ENCODE results near the gene SPATC1L. TPM values are rescaled to one million over a fixed set of nuclear protein-coding genes. Genes with fewer than 3 reads are reported as not detected.

Gene SPATC1L
- total RNA-seq, 2 donors from 2014 or later = 2.6 to 12.9 TPM

DNA sequence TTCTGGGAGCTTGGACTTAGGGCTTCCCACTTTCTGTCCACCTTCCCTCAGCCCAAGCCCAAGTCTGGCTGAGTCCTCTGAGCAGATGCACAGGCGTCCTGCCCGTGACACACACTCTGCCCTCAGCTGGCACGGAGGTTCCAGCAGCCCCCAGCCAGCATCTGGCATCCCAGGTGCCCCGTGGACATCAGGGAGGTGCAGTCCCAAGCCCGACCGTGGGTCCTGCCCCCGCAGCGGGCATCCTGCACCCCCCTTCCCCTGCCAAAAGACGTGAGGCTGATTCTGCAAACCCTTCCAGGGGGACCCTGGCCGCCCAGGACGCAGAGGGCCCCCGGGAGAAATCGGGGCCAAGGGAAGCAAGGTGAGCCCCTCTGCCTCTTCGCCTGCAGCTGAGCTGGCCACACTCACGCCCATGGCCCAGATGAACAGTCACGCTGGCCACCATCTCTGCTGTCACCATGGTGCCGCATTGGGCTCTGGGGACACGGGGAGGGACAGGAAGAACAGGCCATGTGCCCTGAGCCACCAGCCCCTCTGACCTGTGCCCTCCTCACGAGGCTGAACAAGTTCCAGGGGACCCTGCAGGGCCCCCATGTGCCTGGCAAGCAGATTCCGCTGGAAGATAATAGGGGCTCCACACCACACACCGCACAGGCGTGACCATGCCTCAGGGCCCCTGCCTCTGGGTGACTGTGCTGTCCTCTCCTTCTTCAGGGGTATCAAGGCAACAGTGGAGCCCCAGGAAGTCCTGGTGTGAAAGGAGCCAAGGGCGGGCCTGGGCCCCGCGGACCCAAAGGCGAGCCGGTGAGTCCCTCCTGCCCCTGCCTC, 65.7 kb downstream of the SPATC1L start:
- Mint-ChIP-seq H3K36me3 (ENCODE audit: insufficient read depth in 2 of 2) (no peaks in the 10 kb centered on the region), H3K4me1 (ENCODE audit: low read depth) (no peaks in the 10 kb centered on the region), H3K9me3 (peaks cover 0 to under 1% of the 10 kb centered on the region in 2 donors), H3K4me3 (no peak overlapping the region), H3K27me3 (ENCODE audit: low read depth) (no peaks in the 10 kb centered on the region), H3K27ac (no peak overlapping the region)
- DNase-seq (no peak), ATAC-seq (replicated peaks in 1 of 2) (no peak)

DNA sequence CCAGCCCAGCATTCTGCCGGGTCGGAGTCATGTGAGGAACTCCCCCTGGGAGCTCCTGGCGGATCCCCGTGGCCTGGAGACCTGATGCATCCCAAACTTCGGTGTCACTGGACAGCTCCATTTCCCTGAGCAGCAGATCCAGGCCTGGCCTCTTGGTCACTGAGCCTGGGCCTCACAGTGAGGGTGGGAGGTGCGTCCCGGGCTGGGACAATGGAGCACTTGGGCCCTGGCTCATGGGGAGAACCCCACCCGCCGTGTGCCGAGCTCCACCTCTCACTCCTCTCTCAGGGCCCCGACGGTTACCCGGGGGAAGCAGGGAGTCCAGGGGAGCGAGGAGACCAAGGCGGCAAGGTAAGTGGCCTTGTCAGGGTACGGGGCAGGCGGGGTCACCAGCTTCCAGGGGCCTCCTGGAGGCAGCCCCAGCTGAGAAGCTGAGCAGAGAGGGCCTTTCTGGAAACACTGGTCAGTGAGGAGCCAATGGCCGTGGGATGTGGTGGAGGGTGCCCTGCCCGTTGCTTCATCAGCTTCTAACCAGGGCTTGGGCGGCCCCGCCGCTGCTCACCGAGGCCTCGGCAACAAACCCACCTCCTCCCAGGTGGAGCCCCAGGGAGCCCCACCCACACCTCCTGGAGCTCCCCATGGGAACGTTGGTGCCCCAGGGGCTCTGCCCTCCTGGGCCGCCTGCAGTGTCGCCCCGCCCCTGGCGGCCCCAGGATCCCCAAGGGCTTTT, 66.5 kb downstream of the SPATC1L start:
- H3K4me3 Mint-ChIP-seq = no peak overlapping the region
- H3K27me3 Mint-ChIP-seq (ENCODE audit: low read depth) = no peaks in the 10 kb centered on the region
- H3K4me1 Mint-ChIP-seq (ENCODE audit: low read depth) = no peaks in the 10 kb centered on the region
- no peak overlapping the region for H3K27ac Mint-ChIP-seq
- no peaks in the 10 kb centered on the region for H3K9me3 Mint-ChIP-seq
- ATAC-seq (replicated peaks in 1 of 2) (no peak), DNase-seq (no peak)
- no peaks in the 10 kb centered on the region for H3K36me3 Mint-ChIP-seq (ENCODE audit: insufficient read depth in 2 of 2)

DNA sequence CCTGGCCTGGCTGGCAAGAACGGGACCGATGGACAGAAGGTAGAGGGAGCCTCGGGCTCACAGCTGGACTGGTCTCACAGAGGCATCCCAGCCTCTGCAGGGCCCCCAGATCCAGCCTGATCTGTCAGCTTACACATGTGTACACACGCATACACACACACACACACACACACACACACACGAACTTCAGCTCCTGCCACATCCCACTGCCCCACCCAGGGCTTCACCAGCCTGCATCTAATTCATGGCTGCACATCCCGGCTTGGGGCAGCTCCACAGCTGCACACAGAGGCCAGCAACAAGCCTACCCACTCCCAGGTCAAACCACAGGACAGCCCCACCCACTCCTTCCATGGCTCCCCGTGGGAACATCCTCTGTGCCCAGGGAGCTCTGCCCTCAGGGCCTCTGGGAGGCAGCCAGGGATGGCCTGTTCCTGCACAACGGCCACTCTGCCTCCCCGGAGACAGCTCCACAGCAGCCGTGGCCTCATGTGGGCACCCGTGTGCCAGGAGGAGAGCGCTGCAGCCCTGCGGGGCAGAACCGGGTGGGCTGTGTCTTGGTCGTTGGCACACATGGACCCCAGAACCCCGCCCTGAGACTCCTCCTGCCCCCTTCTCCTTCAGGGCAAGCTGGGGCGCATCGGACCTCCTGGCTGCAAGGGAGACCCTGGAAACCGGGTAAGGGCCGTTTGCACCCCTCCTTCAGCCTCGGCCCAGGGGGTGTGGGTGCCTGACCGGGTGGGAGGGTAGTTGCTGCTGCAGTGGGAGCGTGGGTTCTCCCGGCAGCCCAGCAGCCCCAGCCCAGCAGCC, 67.3 kb downstream of the SPATC1L start:
- no peak for ATAC-seq (replicated peaks in 1 of 2)
- no peak for DNase-seq
- H3K36me3 Mint-ChIP-seq (ENCODE audit: insufficient read depth in 2 of 2) = no peaks in the 10 kb centered on the region
- H3K4me3 Mint-ChIP-seq = no peak overlapping the region
- H3K4me1 Mint-ChIP-seq (ENCODE audit: low read depth) = no peaks in the 10 kb centered on the region
- H3K27me3 Mint-ChIP-seq (ENCODE audit: low read depth) = no peaks in the 10 kb centered on the region
- H3K9me3 Mint-ChIP-seq = no peaks in the 10 kb centered on the region
- no peak overlapping the region for H3K27ac Mint-ChIP-seq

DNA sequence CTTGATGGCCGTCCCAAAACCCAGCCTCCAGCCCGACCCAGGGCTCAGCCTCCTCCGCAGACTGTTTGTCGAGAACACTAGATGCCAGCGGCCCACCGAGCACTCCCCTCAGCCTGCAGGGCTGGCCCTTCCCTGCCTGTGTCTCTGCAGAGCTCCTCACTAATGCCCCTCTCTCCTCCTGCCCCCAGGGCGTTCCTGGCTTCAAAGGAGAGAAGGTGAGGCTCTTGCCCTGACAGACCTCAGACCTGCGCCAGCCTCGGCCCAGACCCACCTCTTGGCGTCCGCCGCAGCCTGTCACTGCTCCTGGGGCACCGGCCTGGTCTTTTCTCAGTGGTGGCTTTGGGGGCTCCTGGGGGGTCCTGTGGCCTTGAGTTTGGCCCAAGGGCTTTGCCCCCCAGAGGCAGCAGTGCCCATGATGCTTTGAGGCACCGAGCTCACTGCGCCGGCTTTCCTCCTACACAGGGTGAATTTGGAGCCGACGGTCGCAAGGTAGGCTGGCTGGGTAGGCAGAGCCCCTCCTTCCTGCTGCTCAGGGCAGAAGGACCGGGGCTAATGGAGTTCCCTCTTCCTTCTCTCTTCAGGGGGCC, 68.0 kb downstream of the SPATC1L start:
- Mint-ChIP-seq H3K4me3 (no peak overlapping the region), H3K27ac (no peak overlapping the region), H3K27me3 (ENCODE audit: low read depth) (no peaks in the 10 kb centered on the region), H3K36me3 (ENCODE audit: insufficient read depth in 2 of 2) (no peaks in the 10 kb centered on the region), H3K4me1 (ENCODE audit: low read depth) (no peaks in the 10 kb centered on the region), H3K9me3 (no peaks in the 10 kb centered on the region)
- DNase-seq (no peak), ATAC-seq (replicated peaks in 1 of 2) (no peak)

DNA sequence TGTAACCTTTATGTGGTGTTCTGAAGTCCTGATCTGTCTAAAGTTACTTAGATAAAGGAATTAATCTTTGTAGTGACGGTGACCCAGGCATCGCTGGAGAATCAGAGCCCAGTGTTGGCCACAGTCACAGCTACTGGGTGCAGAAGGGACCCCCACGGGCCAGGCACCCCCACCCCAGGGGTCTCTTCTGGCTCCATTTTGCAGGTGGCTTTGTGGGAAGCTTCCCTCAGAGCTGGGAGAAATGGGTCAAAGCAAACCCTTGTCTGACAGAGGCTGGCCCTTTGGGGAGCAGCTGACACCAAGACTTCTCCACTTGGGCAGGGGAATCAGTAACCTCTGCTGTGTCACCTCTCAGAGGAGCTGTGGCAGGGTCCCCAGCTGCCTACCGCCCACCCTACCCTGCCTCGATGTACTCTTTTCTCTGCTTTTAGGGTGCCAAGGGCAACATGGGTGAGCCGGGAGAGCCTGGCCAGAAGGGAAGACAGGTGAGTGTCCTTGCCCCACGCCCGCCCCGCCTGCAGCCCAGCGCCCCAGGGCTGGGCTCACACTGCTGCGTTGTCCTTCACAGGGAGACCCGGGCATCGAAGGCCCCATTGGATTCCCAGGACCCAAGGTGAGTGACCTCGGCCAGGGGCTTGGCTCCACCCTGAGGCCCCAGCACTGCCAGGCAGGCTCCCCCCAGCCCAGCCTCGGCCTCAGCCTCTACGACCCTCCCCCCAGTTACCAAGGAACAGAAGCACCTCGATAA, 68.6 kb downstream of the SPATC1L start:
- H3K9me3 Mint-ChIP-seq = no peaks in the 10 kb centered on the region
- no peaks in the 10 kb centered on the region for H3K36me3 Mint-ChIP-seq (ENCODE audit: insufficient read depth in 2 of 2)
- no peak overlapping the region for H3K4me3 Mint-ChIP-seq
- H3K4me1 Mint-ChIP-seq (ENCODE audit: low read depth) = no peaks in the 10 kb centered on the region
- no peak overlapping the region for H3K27ac Mint-ChIP-seq
- no peaks in the 10 kb centered on the region for H3K27me3 Mint-ChIP-seq (ENCODE audit: low read depth)
- ATAC-seq (replicated peaks in 1 of 2) = no peak
- DNase-seq = no peak

DNA sequence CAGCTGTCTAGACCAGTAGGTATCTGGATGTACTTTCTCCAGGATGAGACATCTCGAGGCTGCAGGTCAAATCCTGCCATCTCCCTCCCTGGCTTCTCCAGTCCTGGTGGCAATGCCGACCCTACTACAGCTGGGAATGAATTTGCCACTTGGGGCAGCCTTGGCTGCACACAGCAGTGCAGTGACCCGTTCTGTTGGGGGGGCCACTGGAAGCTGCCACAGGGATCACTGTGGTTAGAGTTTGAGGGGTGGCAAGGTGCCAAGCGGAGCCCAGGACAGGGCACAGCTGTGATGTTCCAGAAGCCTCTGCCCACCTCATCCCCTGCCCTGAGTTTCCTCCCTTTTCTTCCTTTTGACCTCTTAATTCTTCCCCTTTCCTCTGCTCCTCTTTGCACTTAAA, 69.3 kb downstream of the SPATC1L start:
- H3K4me3 Mint-ChIP-seq = no peak overlapping the region
- H3K4me1 Mint-ChIP-seq (ENCODE audit: low read depth) = no peaks in the 10 kb centered on the region
- no peaks in the 10 kb centered on the region for H3K9me3 Mint-ChIP-seq
- no peak overlapping the region for H3K27ac Mint-ChIP-seq
- ATAC-seq (replicated peaks in 1 of 2) (no peak), DNase-seq (no peak)
- no peaks in the 10 kb centered on the region for H3K36me3 Mint-ChIP-seq (ENCODE audit: insufficient read depth in 2 of 2)
- no peaks in the 10 kb centered on the region for H3K27me3 Mint-ChIP-seq (ENCODE audit: low read depth)

DNA sequence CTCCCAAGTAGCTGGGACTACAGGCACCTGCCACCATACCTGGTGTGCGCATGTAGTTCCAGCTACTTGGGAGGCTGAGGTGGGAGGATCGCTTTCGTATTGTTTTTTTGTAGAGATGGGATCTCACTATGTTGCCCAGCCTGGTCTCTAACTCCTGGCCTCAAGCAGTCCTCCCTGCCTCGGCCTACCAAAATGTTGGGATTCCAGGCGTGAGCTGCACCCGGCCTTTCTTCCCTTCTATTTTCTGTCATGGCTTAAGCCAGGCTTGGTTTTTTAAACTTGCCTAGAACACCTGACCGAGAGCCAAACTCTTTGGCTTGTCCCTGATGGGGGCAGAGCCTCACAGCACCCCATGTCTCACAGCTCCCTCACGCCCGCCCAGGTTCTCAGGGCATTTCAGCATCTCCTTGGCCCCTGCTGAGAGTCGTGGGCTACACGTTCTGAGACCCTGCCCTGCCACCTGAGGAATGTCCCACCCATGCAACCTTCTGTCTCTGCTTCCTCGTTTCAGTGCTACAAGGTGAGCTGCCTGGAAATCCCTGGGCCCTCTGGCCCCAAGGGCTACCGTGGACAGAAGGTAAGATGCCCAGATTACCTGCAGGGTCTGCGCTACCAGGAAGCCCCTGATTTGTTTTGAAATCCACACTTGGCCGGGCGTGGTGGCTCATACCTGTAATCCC, 70.6 kb downstream of the SPATC1L start:
- Mint-ChIP-seq H3K4me1 (ENCODE audit: low read depth) (no peaks in the 10 kb centered on the region), H3K27me3 (ENCODE audit: low read depth) (no peaks in the 10 kb centered on the region), H3K36me3 (ENCODE audit: insufficient read depth in 2 of 2) (no peaks in the 10 kb centered on the region), H3K27ac (no peak overlapping the region), H3K9me3 (no peaks in the 10 kb centered on the region), H3K4me3 (no peak overlapping the region)
- DNase-seq (no peak), ATAC-seq (replicated peaks in 1 of 2) (no peak)

DNA sequence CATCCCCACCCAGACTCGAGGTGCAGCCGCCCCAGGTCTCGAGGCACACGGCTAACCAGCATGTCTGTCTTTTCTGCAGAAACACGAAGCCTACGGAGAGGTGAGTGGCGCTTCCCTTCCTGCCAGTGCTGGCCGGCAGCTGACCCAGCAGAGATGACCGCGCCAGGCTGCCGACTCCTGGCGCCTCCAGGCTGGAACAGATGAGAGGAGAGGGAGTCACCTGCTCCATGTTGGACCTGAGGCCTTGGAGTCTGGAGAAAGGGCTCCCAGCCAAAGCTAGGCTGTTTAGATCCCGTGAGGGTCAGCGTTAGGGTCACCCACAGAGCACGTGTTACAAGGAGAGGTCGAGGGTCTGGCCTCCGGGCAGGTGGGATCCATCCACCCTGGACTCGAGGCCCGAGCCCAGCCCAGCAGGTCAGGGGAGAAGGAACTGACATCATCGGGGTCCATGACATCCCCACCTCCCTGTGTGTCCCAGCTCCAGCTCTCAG, 71.5 kb downstream of the SPATC1L start:
- peaks cover 0 to under 1% of the 10 kb centered on the region in 2 donors for H3K36me3 Mint-ChIP-seq (ENCODE audit: insufficient read depth in 2 of 2)
- H3K4me1 Mint-ChIP-seq (ENCODE audit: low read depth) = no peaks in the 10 kb centered on the region
- H3K9me3 Mint-ChIP-seq = peaks cover 0 to 4% of the 10 kb centered on the region in 2 donors
- ATAC-seq (replicated peaks in 1 of 2) (no peak), DNase-seq (no peak)
- H3K27ac Mint-ChIP-seq = no peak overlapping the region
- H3K4me3 Mint-ChIP-seq = no peak overlapping the region
- H3K27me3 Mint-ChIP-seq (ENCODE audit: low read depth) = no peaks in the 10 kb centered on the region

DNA sequence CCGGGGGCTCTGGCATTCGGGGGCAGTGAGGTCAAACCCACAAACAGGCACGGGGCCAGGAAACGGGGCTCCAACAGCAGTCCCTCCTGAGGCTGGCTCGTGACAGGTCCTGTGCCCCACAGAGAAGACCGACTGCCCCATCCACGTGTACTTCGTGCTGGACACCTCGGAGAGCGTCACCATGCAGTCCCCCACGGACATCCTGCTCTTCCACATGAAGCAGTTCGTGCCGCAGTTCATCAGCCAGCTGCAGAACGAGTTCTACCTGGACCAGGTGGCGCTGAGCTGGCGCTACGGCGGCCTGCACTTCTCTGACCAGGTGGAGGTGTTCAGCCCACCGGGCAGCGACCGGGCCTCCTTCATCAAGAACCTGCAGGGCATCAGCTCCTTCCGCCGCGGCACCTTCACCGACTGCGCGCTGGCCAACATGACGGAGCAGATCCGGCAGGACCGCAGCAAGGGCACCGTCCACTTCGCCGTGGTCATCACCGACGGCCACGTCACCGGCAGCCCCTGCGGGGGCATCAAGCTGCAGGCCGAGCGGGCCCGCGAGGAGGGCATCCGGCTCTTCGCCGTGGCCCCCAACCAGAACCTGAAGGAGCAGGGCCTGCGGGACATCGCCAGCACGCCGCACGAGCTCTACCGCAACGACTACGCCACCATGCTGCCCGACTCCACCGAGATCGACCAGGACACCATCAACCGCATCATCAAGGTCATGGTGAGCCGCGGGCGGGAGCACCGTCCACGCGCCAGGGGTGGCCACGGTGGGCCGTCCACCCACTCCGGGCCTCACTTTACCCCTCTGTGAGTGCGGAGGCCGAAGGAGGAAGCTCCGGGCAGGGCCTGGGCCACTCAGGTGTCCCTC, 72.2 kb downstream of the SPATC1L start:
- no peak overlapping the region for H3K4me3 Mint-ChIP-seq
- DNase-seq (no peak), ATAC-seq (replicated peaks in 1 of 2) (no peak)
- H3K36me3 Mint-ChIP-seq (ENCODE audit: insufficient read depth in 2 of 2) = peaks cover 0 to 6% of the 10 kb centered on the region in 2 donors
- peaks cover 0 to 4% of the 10 kb centered on the region in 2 donors for H3K9me3 Mint-ChIP-seq
- no peaks in the 10 kb centered on the region for H3K4me1 Mint-ChIP-seq (ENCODE audit: low read depth)
- no peaks in the 10 kb centered on the region for H3K27me3 Mint-ChIP-seq (ENCODE audit: low read depth)
- H3K27ac Mint-ChIP-seq = no peak overlapping the region

DNA sequence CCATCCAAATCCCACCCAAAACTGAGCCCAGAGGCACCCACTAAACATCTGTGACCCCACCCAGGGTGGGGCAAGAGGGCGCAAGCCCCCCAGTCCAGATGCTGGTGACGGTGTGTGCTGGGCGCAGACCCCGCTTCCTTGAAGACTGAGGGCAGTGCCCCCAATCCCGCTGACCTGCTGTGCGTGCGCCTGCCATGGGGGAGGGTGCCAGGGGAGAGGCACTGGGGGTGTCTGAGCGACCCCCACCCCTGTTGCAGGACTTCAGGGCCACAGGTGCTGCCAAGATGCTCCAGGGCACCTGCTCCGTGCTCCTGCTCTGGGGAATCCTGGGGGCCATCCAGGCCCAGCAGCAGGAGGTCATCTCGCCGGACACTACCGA, 73.1 kb downstream of the SPATC1L start:
- Mint-ChIP-seq H3K27ac (no peak overlapping the region), H3K9me3 (peaks cover 0 to 4% of the 10 kb centered on the region in 2 donors), H3K36me3 (ENCODE audit: insufficient read depth in 2 of 2) (peaks cover 0 to 6% of the 10 kb centered on the region in 2 donors), H3K4me1 (ENCODE audit: low read depth) (no peaks in the 10 kb centered on the region), H3K4me3 (no peak overlapping the region), H3K27me3 (ENCODE audit: low read depth) (no peaks in the 10 kb centered on the region)
- DNase-seq (no peak), ATAC-seq (replicated peaks in 1 of 2) (no peak)
